PC-9 (cell line): Measurements from ENCODE around the gene CDC42BPB.

Source experiments
- CTCF ChIP-seq: fragments of 200-600 bp; sonication (generic); conservative IDR thresholded peaks from 2 replicates; pipeline ENCODE4 v1.6.1; 2017; ENCODE audit warnings: mixed run types, antibody characterized with exemption, mild to moderate bottlenecking, moderate library complexity
- EZH2 ChIP-seq: fragments of 200-600 bp; sonication (generic); IDR thresholded peaks from 2 replicates; pipeline ENCODE4 v1.8.0; 2017; ENCODE audit warnings: antibody characterized with exemption, low read depth

DNA sequence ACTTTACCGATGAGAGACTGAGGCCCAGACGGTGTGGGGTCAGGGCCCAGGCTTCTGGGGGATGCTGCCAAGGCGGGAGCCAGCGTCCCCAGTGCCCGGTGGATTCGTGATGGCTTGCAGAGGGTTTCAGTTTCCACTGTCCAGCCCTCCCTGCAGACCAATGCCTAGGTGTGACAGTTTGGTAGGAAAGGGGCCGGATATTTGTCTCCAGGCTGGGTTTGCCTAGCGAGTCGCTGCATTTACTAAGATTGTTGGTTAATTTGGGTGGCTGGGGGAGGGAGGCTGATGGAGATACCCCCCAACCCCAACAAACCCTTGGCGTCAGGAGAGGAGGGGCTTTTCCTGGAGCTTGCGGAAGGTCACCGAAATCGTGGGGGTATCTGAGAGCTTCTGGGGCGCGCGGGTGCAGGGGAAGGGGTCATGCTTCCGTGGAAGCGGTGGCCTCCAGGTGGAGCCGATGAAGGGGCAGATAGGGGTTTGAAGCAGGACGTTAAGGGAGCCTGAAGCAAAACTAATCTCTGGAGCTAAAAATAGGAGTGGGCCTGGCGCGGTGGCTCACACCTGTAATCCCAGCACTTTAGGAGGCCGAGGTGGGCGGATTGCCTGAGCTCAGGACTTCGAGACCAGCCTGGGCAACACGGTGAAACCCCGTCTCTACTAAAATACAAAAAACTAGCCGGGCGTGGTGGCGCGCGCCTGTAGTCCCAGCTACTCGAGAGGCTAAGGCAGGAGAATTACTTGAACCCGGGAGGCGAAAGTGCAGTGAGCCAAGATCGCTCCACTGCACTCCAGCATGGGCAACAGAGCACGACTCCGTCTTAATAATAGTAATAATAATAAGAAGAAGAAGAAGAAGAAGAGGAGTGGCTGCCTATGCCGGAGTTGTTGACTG is 1.1 kb upstream of the CDC42BPB start:
- TF ChIP-seq CTCF, result 0 out of 2 replicates have a peak, but pooled peaks have one; percentile 33
- TF ChIP-seq EZH2, result no peak
